Fibroblast of upper back skin (primary cell): ENCODE results near the gene DCDC2C.
A peak's percentile ranks its signal among the peaks of the same experiment; 100 is the strongest.
"Not testable (repeated sequence)": the region's sequence is repeated elsewhere in the genome, so short reads cannot be mapped to it uniquely, and the experiment has no call there.

Experiments used
- DNase-seq: peaks from one replicate; pipeline ENCODE4 v3.0.0-alpha.2; 2013

Gene DCDC2C, protein sequence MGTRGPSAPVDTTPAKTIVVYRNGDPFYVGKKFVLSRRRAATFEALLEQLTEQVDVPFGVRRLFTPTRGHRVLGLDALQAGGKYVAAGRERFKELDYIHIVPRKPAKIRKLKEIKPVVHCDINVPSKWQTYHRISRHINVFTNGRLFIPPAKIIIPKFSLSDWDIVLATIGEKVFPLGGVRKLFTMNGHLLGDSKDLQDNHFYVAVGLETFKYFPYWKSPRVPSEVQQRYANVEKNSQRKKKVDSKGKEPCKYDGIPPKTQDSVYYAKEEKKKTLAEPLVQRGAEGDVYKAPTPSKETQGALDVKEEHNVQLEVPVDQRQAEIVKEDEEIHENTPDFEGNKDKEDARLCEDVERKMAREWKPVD

DNA sequence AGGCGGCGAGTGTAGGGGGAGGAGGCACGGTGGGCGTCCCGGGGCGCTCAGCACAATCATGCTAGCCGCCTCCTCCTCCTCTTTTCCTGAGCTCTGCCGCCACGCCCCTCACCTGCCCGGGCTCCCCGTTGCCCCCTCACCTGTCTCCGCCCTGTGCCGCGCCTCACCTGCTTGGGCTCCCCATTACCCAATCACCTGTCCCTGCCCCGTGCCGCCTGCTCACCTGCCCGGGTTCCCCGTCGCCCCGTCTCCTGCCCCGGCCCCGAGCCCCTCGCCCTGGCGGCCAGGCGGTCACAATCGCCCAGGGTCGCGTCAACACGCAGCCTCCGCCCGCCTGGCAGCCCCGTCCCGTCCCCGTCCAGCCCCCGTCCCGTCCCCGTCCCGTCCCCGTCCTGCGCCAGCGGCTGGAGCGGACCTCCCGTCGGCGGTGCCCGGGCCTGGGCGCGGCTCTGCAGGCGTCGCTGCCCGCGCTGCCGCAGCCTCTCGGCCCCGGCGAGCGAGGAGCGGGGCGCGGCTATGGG lies at the start of gene DCDC2C:
TSS of gene DCDC2C (plus strand) at position 340 of the 521 bp plus-strand sequence. CDS start at position 517, 177 bp downstream.
- DNase-seq, result no peak

DNA sequence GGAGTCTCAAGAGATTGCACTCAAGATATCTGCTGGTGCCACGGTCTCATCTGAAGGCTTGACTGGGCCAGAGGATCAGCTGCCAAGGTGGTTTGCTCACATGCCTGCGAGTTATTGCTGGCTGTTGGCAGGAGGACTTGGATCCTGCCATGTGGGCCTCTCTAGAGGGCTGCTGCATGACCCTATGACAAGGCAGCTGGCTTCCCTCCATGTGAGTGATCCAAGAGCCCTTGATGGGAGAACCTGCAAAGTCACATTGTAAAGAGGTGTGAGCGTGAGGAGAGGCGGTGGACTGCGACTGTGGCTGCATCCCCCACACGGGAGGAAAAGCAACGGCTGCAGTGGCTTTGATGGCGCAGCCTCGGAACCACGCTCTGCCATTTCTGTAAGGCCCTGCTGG lies 49.4 kb upstream of the DCDC2C start:
- no peak for DNase-seq

GRCh38 chr2:3654531-3655225 lies 48.7 kb upstream of the DCDC2C start:
- DNase-seq, result no peak

- DNase-seq, result no peak
Observed at GRCh38 chr2:3655871-3656761, 47.3 kb upstream of the DCDC2C start.

DNA sequence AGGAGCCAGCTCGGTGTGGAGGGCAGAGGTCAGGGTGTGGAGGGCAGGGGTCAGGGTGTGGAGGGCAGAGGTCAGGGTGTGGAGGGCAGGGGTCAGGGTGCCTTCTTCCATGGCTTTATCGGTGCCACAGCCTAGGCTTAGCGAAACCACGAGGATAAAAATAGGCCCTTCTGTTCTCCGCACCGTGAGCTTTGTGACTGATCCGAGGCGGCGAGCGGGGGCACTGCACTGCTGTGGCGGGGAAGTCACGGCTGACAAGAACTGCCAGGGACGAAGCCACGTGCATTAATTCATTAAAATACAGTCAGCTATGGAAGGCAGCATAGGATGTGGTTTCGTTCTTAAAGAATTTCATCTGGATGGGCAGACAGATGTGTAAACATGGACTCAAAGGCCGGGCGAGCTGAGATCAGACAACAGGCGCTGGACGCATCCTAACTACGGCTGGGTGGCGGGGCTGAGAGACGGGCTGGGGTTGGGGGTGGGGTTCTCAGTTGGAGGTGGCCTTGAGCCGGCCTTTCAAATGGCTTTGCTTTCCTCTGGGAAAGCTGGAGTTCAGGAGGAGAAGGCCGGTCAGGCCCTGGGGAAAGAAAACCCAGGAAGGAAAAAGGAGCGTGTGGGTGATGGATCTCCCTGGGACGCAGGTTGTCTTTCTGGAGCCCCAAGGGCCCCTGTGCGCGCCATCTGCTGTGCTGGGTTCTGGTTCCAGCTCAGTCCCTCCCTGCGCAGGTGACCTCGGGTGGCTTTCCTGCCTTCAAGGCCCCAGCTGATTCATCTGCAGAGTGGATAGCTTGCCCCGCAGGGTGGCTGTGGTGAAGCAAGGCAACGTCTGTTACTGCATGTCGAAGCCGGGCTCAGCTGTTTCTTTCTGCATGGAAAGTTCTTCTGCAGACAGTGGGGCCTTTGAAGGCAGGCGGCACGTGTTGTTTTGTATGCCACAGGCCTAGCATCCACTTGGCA lies 46.3 kb upstream of the DCDC2C start:
- DNase-seq, result no peak

- DNase-seq, result no peak
Observed at GRCh38 chr2:3657881-3658280, 45.5 kb upstream of the DCDC2C start, which contains the start of gene ALLC. TSS of gene ALLC (plus strand) at chr2:3658200. CDS start at chr2:3671158, 12,958 bp downstream.

DNA sequence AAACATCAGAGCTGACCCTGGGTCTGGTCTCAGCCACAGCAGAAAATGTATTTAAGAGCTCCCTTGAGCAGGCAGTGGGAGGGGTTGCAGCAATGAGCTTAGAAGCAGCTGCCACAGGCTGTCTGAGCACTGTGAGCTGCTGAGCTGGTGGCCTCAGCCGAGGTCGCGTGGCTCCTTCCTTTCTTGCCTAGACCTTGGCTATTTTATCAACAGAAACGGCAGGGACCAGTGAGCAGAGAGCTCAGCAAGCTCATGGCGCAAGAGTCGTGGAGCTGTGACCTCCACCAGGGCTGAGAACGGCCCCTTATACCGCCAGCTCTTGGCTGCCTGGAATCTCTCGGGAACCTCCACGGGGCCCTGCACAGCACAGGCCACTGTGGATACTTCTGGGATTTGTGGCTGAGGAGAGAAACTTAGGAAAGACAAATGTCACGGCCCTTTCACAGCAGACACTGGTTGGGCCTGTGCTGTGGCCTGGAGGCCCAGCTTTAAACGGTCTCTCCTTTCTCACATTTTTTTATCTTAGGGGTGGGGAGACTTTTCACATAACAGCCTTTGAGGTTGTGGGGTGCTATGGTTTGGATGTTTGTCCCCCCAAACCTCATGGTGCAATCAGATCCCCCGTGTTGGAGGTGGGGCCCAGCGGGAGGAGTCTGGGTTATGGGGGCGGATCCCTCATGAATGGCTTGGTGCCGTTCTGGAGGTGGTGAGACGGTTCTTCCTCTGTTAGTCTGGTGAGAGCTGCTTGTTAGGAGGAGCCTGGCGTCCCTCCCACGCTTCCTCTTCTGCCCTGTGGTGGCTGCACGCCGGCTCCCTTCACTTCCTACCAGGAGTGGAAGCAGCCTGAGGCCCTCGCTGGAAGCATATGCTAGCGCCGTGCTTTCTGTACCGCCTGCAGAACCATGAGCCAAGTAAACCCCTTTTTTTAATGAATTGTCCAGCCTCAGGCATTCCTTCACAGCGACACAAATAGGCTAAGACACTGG lies 43.6 kb upstream of the DCDC2C start:
- DNase-seq, result no peak

DNA sequence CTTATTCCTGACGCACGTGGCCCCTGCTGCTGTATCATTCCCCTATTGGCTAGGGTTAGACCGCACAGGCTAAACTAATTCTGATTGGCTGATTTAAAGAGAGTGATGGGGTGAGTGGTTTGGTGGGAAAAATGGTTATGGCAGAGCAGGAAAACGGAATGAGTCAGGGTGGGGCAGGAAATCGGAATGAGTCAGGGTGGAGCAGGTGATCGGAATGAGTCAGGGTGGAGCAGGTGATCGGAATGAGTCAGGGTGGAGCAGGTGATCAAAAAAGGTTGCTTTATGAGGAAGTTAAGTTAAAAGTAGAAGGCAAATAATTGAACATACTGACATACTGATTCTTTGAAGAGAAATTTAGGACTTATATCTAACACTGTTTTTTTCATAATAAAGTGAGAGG lies 42.7 kb upstream of the DCDC2C start:
- DNase-seq, result not testable (repeated sequence)

DNA sequence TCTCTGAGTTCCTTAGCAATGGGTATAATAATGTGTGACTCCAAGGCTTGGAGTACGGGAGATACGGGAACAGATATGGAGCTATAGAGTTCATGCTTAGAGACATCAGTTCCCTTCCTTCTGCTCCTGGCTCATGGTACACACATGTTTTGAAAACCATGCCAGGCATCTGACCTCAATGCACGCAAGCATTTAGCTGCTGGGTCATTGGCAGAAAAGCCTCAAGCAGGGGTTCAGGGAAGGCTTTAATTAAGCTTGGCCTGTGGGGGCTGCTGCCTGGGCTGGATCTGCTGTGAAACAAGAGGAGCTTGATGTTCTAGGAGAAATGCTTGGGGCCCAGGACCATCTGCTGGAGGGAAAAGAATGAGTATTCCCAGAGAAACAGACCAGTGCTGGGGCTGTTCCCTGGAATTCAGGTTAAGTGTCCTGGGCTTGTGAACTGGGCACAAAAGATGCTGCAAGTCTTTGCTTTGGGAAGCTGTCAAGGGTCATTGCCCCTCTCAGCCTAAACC lies 42.2 kb upstream of the DCDC2C start:
- peak; percentile 4 for DNase-seq

GRCh38 chr2:3662239-3662638 lies 41.1 kb upstream of the DCDC2C start:
- no peak for DNase-seq

DNA sequence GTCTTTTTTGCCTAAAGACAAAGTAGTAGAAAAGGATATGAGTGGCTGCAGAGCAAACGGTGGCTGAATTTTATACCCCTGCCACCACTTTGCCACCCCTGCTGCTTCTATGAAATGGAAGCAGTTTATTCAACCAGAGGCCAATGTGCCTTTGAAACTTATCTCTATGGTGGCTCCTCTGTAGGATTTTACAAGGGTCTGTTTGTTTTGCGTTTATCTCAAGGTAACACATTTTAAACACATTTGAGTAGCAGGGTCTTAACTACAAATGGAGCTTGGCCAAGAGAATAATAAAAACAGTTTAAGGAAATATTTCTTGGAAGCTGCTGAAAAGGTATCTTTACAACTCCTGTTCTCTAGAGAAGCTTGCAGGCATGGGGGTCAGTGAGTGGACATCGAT lies 39.3 kb upstream of the DCDC2C start:
- no peak for DNase-seq

GRCh38 chr2:3664925-3665324 lies 38.5 kb upstream of the DCDC2C start:
- DNase-seq, result no peak

GRCh38 chr2:3665886-3666612 lies 37.3 kb upstream of the DCDC2C start:
- no peak for DNase-seq

- no peak for DNase-seq
Observed at GRCh38 chr2:3666613-3666975, 36.8 kb upstream of the DCDC2C start.

GRCh38 chr2:3667151-3667631 lies 36.2 kb upstream of the DCDC2C start:
- no peak for DNase-seq

DNA sequence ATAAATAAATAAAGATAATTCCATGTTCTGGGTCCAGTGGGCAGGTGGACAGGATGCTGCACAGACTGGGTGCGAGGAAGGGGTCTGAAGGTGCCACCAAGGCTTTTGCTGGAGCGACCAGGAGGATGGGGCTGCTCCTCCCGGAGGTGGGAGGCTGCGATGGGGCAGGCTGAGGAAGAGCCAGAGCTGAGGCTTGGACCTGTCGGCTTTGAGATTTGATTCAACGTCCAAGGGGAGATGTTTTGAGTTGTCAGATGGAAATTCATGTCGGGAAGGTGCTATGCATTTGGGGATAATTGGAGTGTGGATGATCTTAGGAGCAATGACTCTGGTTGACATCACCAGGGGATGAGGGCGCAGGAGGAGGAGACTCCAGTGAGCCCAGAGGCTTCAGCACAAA lies 33.7 kb upstream of the DCDC2C start:
- no peak for DNase-seq

GRCh38 chr2:3670376-3670775 lies 33.0 kb upstream of the DCDC2C start:
- no peak for DNase-seq

GRCh38 chr2:3670941-3671340 lies 32.4 kb upstream of the DCDC2C start:
- no peak for DNase-seq

DNA sequence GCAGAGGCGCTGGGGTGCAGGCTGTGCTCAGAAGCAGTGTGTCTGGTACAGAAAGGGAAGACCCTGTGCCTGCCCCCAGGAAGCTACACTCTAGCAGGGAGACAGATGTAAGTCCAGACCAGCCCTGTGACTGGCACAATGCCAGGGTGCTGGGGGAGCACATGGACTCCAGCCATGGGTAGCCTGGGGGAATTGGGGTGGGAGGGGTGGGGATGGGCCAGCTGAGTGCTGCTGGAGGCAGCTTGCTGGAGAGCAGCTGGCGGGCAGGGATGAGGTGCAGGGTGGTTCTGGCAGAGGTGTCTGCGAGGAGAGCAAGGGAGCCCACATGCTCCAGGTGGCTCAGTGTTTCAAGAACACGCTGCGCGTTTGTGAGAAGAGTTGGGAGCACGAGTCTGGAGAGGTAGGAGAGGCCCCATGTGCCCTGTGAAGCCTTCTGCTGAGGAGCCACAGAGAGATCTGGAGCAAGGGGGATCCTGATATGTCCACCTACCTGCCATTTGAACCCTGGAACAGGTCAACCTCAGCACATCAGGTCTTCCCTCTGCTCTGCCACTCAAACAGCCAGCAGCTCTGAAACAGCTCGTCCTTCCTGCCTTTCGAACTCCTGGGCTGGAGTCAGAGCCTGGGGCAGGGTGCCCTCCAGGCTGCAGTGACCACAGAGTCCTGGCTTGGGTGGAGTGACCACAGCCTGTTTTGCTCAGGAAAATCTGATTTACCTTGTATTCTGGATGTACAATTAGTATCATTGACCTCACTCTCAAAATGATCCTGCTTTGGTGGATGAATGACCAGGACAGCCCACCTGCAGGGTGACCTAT lies 30.3 kb upstream of the DCDC2C start:
- DNase-seq, result no peak
